Fibroblast of villous mesenchyme (primary cell): Measurements from ENCODE around the gene ZFAND6. TPM values are rescaled to one million over a fixed set of nuclear protein-coding genes. Genes with fewer than 3 reads are reported as not detected.
A peak's percentile ranks its signal among the peaks of the same experiment; 100 is the strongest.

Source experiments
- DNase-seq: peaks from one replicate; pipeline ENCODE4 v3.0.0-alpha.2; 2010; ENCODE audit warnings: low read depth
- H3K4me3 ChIP-seq: 2 replicates; pipeline ENCODE4 v1.5.1; 2011; ENCODE audit warnings: low read depth, mild to moderate bottlenecking, low read length
- CTCF ChIP-seq: IDR thresholded peaks from 2 replicates; pipeline ENCODE4 v1.5.1; 2012; ENCODE audit warnings: low read depth, mild to moderate bottlenecking, low read length; ENCODE audit not compliant: insufficient read depth
- total RNA-seq: library from RNA; depleted of rRNA; stranded (reverse); fragments of >200 nt; gene quantifications from 2 replicates; pipeline ENCODE4 v1.2.3, GENCODE V29; 2012

Gene ZFAND6
- total RNA-seq, 1 donor, result 123 TPM

- no peak for DNase-seq
- no peak for TF ChIP-seq CTCF
- H3K4me3 ChIP-seq, result no peak overlapping the region
Observed at GRCh38 chr15:80055933-80056332, 3.5 kb upstream of the ZFAND6 start.

- no peak for TF ChIP-seq CTCF
- no peak overlapping the region for H3K4me3 ChIP-seq
- no peak for DNase-seq
Observed at GRCh38 chr15:80058044-80058443, 1.4 kb upstream of the ZFAND6 start.

- peak; percentile 31 for DNase-seq
- H3K4me3 ChIP-seq, result peak overlapping the region; percentile 83
- TF ChIP-seq CTCF, result no peak
Observed at GRCh38 chr15:80059786-80060355, 395 bp downstream of the ZFAND6 start.

GRCh38 chr15:80060356-80061006, 1.0 kb downstream of the ZFAND6 start:
- peak; percentile 22 for TF ChIP-seq CTCF
- DNase-seq, result peak; percentile 80
- H3K4me3 ChIP-seq, result peak overlapping the region; percentile 83

GRCh38 chr15:80061582-80061981, 2.1 kb downstream of the ZFAND6 start:
- no peak for TF ChIP-seq CTCF
- DNase-seq, result peak; percentile 69
- peak overlapping the region; percentile 83 for H3K4me3 ChIP-seq

GRCh38 chr15:80066912-80067311, 7.4 kb downstream of the ZFAND6 start:
- H3K4me3 ChIP-seq, result no peak overlapping the region
- TF ChIP-seq CTCF, result no peak
- no peak for DNase-seq
